GM12872 (cell line): ENCODE results near the gene RPTOR.

Experiments used
- TF ChIP-seq, protein P1 (sequence below): IDR thresholded peaks from 3 replicates; pipeline ENCODE4 v1.5.1; 2011; ENCODE audit warnings: low read depth, mild to moderate bottlenecking, low read length, moderate library complexity; ENCODE audit not compliant: insufficient read depth

Gene RPTOR

DNA sequence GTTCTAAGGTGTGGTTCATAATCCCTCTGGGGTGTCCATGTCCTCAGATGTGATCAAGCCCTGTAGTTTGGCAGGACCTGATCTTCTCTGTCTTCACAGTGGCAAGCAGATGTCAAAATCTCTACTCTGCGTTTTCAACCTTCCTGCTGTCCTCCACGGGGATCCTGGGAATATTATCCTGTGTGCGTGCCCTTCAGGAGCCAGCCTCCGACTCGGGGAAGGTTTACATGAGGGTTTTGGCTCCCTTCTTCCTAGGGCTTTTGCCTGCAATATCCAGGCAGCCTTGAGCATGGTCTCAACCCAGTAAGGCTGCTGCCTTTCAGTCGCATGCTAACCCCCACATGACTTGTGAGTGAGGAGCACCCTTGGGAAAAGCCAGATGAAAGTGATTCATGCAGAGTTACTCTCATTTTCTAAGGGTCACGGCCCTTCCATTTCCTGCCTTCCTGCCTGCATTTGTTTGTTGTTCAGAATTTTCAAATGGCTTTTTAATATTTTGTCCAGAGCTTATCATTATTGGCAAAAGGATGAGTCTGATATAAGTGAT lies 244.8 kb downstream of the RPTOR start:
- TF ChIP-seq, protein P1, sequence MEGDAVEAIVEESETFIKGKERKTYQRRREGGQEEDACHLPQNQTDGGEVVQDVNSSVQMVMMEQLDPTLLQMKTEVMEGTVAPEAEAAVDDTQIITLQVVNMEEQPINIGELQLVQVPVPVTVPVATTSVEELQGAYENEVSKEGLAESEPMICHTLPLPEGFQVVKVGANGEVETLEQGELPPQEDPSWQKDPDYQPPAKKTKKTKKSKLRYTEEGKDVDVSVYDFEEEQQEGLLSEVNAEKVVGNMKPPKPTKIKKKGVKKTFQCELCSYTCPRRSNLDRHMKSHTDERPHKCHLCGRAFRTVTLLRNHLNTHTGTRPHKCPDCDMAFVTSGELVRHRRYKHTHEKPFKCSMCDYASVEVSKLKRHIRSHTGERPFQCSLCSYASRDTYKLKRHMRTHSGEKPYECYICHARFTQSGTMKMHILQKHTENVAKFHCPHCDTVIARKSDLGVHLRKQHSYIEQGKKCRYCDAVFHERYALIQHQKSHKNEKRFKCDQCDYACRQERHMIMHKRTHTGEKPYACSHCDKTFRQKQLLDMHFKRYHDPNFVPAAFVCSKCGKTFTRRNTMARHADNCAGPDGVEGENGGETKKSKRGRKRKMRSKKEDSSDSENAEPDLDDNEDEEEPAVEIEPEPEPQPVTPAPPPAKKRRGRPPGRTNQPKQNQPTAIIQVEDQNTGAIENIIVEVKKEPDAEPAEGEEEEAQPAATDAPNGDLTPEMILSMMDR: no peak

DNA sequence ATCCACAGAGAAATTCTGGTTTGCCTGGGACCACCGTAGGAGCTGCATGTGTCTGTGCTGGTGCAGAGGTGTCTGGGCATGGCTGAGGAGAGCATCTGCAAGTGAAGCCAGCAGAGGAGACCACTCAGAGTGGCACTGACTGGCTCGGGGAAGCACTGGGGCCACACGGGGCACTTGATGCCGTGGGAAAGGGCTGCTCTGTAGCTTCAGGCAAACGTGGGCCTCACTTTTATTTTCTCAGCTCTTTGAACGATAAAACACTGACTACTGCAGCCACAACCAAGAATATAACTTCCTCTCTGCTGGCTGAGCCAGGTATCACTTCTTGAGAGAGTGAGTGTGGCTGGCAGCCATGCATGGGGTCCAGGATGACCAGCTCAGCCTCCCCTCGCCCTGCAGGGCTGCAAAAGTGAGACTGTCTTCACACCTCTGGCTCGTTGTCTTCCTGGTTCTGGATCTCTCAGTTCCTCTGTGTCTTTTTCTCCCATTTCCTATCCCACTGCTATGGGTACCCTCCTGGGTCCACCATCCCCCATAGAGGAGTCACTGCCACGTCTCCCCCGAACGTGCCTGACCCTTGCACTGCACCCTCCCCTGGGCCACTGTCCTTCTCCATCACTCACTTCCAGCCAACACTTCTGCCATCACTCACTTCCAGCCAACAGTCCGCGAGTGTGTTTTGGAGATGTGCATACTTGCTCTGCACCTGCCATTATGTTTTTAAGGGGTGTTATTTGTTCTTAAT lies 245.6 kb downstream of the RPTOR start:
- TF ChIP-seq, protein P1: 0 out of 3 replicates have a peak, but pooled peaks have one; percentile 21

DNA sequence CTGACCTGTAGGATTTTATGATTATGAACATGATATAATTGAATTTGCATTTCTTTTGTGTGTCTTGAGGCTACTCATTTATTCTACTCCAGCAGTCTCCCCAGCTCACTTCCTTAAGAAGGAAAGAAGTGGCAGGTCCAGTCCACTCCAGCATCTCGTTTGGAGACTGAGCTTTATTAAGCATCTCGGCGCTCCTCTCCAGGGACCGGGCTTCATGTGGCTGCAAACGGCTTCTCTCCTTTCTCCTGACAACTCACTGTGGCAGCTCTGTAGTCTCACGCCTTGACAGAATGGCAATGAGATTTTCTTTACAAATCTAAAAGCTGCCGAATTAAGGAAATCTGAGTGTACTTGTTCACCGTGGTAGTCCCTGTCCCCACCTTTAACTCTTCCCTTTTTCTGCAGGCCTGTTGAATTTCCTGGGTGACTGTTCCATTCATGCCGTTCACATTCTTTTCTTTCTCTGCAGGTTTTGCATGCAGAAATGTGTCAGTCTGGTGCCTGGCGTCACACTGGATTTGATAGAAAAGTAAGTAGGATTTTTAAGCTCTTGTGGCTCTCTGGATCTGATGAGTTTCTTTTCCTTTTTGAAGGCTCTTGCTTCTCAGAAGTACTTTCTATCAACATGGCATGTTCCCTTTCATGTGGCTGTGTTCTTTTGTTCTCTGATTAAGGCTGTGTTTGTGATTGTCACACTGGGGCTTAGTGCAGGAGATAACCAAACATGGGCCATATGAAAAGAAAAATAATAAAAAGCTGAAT lies 246.5 kb downstream of the RPTOR start:
- TF ChIP-seq, protein P1: no peak

DNA sequence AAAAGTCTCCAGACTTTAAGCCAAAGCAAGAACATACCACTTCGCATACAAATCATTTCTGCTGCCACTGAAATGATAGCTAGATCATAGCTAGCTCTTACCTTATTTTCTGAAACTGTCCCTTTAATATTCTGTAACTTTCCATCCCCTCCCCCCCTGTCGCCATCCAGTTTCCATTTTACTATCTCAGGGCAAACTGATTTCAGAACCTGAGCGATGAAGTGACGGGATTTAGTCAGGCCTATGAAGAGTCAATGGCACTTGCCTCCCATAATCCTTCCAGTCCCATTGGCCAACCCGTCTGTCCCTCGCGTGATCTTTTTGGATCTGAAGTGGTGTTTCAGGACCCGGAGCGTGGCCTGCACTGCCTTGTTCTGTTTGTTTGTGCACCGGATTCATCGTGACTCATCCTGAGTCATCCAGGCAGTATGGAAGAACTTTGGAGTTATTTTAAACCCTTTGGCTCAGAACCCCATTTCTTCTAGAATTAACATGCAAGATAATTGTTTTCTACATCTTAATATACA lies 247.2 kb downstream of the RPTOR start:
- TF ChIP-seq, protein P1: no peak

DNA sequence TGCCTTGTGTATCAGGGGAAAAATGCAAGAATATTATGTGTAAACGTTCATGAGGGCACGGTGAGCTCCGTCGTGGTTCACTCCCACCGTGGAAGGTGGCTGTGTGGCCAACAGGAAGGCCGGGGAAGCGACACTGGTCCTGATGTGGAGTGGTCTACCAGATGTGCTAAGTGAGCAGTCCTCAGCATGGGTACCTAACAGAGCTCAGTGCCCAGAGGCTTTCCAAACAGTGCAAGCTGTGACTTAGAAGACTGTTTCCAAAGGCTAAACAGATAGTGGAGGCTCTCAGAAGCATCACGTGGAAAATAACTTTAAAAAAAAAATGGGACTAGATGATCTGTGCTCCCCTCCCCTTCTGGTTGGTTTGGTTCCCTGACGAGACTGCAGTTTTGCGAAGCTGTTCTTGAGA lies 247.7 kb downstream of the RPTOR start:
- TF ChIP-seq, protein P1: no peak

DNA sequence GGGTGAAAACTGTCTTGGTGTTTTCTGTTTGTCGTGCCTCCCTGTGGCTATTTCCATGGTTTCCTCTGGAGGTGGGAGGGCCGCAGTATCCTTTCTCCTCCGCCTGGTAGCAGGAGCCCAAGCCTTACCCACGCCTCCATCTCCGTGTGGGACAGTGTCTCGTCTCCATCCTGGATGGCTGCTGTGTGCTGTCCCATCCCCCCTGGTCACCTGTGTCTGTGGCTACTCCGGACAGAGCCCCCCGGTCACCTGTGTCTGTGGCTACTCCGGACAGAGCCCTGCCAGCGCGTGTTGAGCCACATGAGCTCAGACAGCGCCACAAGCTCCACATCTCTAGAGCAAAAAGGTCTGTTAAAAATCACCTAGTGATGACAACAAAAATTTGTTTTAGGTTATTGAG lies 248.8 kb downstream of the RPTOR start:
- TF ChIP-seq, protein P1: no peak

DNA sequence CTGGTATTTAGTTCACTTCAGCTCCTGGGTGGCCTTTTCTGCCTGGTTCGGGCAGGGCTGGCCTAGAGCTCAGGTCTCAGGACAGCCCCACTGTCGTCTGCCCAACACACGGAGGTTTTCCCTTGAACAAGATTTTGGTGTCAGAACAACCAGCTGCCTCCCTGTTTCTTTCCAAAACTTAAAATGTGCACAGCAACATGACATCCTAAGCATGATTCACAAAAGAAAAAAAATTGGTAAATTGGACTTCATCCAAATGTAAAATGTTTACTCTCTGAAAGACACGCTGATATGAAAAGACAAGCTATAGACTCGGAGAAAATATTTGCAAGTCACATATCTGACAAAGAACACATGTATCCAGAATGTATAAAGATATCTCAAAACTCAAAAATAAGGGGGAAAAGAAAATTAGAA lies 249.2 kb downstream of the RPTOR start:
- TF ChIP-seq, protein P1: no peak
